ENCODE results near the gene TMEM35B.
"Not testable (repeated sequence)": the region's sequence is repeated elsewhere in the genome, so short reads cannot be mapped to it uniquely, and the experiment has no call there.

Gene TMEM35B

DNA sequence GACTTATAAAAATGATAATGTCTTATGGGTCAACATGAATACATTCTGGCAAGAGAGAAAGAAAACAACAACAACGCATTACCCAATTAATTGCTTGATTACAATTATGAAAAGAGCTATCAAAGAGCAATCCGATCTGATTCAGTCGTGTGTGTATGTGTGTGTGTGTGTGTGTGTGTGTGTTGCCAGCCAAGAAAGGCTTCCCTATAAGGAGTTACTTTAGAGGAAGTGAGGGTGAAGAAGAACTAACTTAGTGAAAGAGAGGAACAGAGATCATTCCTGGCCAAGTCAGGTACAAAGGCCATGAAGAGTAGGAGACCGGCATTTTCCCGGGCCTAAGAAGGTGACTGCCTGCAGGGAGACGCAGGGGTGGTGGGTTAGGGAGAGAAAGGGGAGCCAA lies 9.4 kb downstream of the TMEM35B start:
- peaks cover 18% of the 10 kb centered on the region for H3K4me1 Mint-ChIP-seq
- peaks cover 5% of the 10 kb centered on the region for H3K36me3 Mint-ChIP-seq (ENCODE audit: low read depth)
- H3K4me3 Mint-ChIP-seq = no peak overlapping the region
- H3K9me3 Mint-ChIP-seq = peaks cover 3% of the 10 kb centered on the region
- TF ChIP-seq, protein P1, sequence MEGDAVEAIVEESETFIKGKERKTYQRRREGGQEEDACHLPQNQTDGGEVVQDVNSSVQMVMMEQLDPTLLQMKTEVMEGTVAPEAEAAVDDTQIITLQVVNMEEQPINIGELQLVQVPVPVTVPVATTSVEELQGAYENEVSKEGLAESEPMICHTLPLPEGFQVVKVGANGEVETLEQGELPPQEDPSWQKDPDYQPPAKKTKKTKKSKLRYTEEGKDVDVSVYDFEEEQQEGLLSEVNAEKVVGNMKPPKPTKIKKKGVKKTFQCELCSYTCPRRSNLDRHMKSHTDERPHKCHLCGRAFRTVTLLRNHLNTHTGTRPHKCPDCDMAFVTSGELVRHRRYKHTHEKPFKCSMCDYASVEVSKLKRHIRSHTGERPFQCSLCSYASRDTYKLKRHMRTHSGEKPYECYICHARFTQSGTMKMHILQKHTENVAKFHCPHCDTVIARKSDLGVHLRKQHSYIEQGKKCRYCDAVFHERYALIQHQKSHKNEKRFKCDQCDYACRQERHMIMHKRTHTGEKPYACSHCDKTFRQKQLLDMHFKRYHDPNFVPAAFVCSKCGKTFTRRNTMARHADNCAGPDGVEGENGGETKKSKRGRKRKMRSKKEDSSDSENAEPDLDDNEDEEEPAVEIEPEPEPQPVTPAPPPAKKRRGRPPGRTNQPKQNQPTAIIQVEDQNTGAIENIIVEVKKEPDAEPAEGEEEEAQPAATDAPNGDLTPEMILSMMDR (IDR thresholded peaks at IDR 0.05; ENCODE audit: unreplicated experiment in 3 of 3) = no peak
- H3K27ac Mint-ChIP-seq = no peak overlapping the region
- H3K27me3 Mint-ChIP-seq (ENCODE audit: low read depth) = peaks cover 8% of the 10 kb centered on the region

- no peak overlapping the region for H3K4me3 Mint-ChIP-seq
- H3K9me3 Mint-ChIP-seq = peaks cover 3% of the 10 kb centered on the region
- peaks cover 5% of the 10 kb centered on the region for H3K36me3 Mint-ChIP-seq (ENCODE audit: low read depth)
- H3K27me3 Mint-ChIP-seq (ENCODE audit: low read depth) = peaks cover 8% of the 10 kb centered on the region
- TF ChIP-seq, protein P1 (IDR thresholded peaks at IDR 0.05; ENCODE audit: unreplicated experiment in 3 of 3) = no peak
- H3K27ac Mint-ChIP-seq = no peak overlapping the region
- H3K4me1 Mint-ChIP-seq = peaks cover 18% of the 10 kb centered on the region
These were observed 9.8 kb downstream of the TMEM35B start for GRCh38 chr1:34975338-34975737.

DNA sequence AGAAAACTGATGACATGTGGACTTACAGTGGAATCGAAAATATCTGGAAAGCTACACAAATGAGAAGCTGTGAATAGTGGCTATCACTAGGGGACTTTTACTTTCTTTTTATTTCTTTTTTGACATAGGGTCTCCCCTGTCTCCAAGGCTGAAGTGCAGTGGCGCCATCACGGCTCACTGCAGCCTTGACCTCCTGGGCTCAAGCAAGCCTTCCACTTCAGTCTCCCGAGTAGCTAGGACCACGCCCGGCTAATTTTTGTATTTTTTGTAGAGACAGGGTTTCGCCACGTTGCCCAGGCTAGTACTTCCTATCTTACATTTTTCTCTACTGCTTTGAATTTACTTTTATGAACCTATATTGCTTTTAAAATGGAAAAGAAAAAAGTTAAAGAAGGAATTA lies 10.5 kb downstream of the TMEM35B start:
- H3K4me1 Mint-ChIP-seq = peaks cover 18% of the 10 kb centered on the region
- peaks cover 5% of the 10 kb centered on the region for H3K36me3 Mint-ChIP-seq (ENCODE audit: low read depth)
- H3K27me3 Mint-ChIP-seq (ENCODE audit: low read depth) = peaks cover 8% of the 10 kb centered on the region
- peaks cover 8% of the 10 kb centered on the region for H3K9me3 Mint-ChIP-seq
- H3K27ac Mint-ChIP-seq = no peak overlapping the region
- TF ChIP-seq, protein P1 (IDR thresholded peaks at IDR 0.05; ENCODE audit: unreplicated experiment in 3 of 3) = no peak
- H3K4me3 Mint-ChIP-seq = no peak overlapping the region

DNA sequence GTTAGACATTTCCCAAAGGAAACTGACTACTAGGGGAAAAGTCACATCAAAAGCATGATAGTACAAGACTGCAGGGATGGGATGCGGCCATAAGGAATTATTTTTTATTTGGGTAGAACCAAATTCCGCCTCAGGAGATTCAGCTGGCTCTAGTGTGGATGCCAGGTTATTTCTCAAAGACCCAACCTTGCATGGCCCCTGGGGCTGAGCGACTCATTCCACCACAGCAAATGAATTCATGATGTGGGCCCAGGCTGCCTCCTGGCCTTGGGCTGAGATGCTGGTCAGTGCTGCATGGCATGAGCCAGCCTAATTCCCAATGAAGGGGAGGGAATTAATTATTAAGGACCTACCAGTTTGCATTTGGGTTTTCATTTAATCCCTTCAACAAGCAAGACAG lies 11.8 kb downstream of the TMEM35B start:
- H3K36me3 Mint-ChIP-seq (ENCODE audit: low read depth) = peaks cover 5% of the 10 kb centered on the region
- TF ChIP-seq, protein P1 (IDR thresholded peaks at IDR 0.05; ENCODE audit: unreplicated experiment in 3 of 3) = no peak
- H3K4me3 Mint-ChIP-seq = no peak overlapping the region
- H3K27ac Mint-ChIP-seq = no peak overlapping the region
- H3K4me1 Mint-ChIP-seq = peaks cover 10% of the 10 kb centered on the region
- peaks cover 11% of the 10 kb centered on the region for H3K9me3 Mint-ChIP-seq
- peaks cover 8% of the 10 kb centered on the region for H3K27me3 Mint-ChIP-seq (ENCODE audit: low read depth)

- Mint-ChIP-seq H3K36me3 (ENCODE audit: low read depth) (peaks cover 3% of the 10 kb centered on the region), H3K27me3 (ENCODE audit: low read depth) (peaks cover 12% of the 10 kb centered on the region), H3K4me1 (peaks cover 3% of the 10 kb centered on the region), H3K27ac (no peak overlapping the region), H3K9me3 (peaks cover 14% of the 10 kb centered on the region), H3K4me3 (no peak overlapping the region)
- TF ChIP-seq, protein P1 (IDR thresholded peaks at IDR 0.05; ENCODE audit: unreplicated experiment in 3 of 3) = no peak
These were observed 14.3 kb downstream of the TMEM35B start for GRCh38 chr1:34970829-34971228.

- Mint-ChIP-seq H3K27ac (no peak overlapping the region), H3K4me1 (no peaks in the 10 kb centered on the region), H3K36me3 (ENCODE audit: low read depth) (no peaks in the 10 kb centered on the region), H3K27me3 (ENCODE audit: low read depth) (peaks cover 12% of the 10 kb centered on the region), H3K9me3 (peaks cover 14% of the 10 kb centered on the region), H3K4me3 (no peak overlapping the region)
- TF ChIP-seq, protein P1 (IDR thresholded peaks at IDR 0.05; ENCODE audit: unreplicated experiment in 3 of 3) = no peak
These were observed 14.9 kb downstream of the TMEM35B start for GRCh38 chr1:34970220-34970735.

DNA sequence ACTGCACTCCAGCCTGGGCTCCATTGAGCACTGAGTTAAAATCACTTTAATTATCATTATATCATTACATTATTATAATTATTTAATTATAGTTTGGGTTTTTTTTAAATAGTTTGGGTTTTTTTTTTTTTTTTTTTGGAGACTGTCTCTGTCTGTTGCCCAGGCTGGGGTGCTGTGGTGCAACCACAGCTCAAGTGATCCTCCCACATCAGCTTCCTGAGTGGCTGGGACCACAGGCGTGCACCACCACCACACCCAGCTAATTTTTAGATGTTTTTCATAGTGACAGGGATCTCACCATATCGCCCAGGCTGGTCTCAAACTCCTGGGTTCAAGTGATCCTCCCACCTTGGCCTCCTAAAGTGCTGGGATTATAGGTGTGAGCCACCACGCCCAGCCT lies 16.9 kb downstream of the TMEM35B start:
- H3K4me1 Mint-ChIP-seq; H3K27ac Mint-ChIP-seq; H3K4me3 Mint-ChIP-seq; H3K36me3 Mint-ChIP-seq (ENCODE audit: low read depth): not testable (repeated sequence)
- Mint-ChIP-seq H3K27me3 (ENCODE audit: low read depth) (peaks cover 12% of the 10 kb centered on the region), H3K9me3 (peaks cover 14% of the 10 kb centered on the region)

DNA sequence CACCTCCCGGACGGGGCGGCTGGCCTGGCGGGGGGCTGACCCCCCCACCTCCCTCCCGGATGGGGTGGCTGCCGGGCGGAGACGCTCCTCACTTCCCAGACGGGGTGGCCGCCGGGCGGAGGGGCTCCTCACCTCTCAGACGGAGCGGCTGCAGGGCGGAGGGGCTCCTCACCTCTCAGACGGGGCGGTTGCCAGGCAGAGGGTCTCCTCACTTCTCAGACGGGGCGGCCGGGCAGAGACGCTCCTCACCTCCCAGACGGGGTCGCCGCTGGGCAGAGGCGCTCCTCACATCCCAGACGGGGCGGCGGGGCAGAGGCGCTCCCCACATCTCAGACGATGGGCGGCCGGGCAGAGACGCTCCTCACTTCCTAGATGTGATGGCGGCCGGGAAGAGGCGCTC lies 17.5 kb downstream of the TMEM35B start:
- H3K4me3 Mint-ChIP-seq; H3K36me3 Mint-ChIP-seq (ENCODE audit: low read depth); H3K4me1 Mint-ChIP-seq; H3K27ac Mint-ChIP-seq: not testable (repeated sequence)
- Mint-ChIP-seq H3K27me3 (ENCODE audit: low read depth) (peaks cover 12% of the 10 kb centered on the region), H3K9me3 (peaks cover 14% of the 10 kb centered on the region)
